HAP-1 (cell line): ENCODE data around the gene TCEAL9.
"Not testable (repeated sequence)": the region's sequence is repeated elsewhere in the genome, so short reads cannot be mapped to it uniquely, and the experiment has no call there.

Experiments used
- DNase-seq, 2 experiments: peaks; one replicate each; pipeline ENCODE4 v3.0.0-alpha.2; 2016 to 2020; ENCODE audit warnings: low spot score in 2 of 2
- H3K27me3 ChIP-seq: fragments of 250-450 bp; sonication (Bioruptor Pico); 2 replicates; pipeline ENCODE4 v1.5.1; 2020; ENCODE audit warnings: low read depth, mild to moderate bottlenecking, moderate library complexity
- H3K36me3 ChIP-seq: fragments of 250-450 bp; sonication (Bioruptor Pico); replicated peaks from 2 replicates; pipeline ENCODE4 v1.5.1; 2020; ENCODE audit warnings: mild to moderate bottlenecking
- H3K4me1 ChIP-seq: fragments of 250-450 bp; sonication (Bioruptor Pico); 2 replicates; pipeline ENCODE4 v1.5.1; 2020; ENCODE audit warnings: mild to moderate bottlenecking
- H3K4me3 ChIP-seq: fragments of 250-450 bp; sonication (Bioruptor Pico); 2 replicates; pipeline ENCODE4 v1.5.1; 2020; ENCODE audit warnings: mild to moderate bottlenecking, moderate library complexity
- H3K9me3 ChIP-seq: fragments of 250-450 bp; sonication (Bioruptor Pico); 2 replicates; pipeline ENCODE4 v1.5.1; 2020; ENCODE audit warnings: mild to moderate bottlenecking, moderate library complexity
- in situ Hi-C: fragments of 300-500 bp; cut with MboI; formaldehyde crosslinking; loops from 3 replicates; pipeline ENCODE4 v1.14.3; 2020; ENCODE audit warnings: low sequenced_read_pairs, inconsistent platforms, mixed read lengths

Gene TCEAL9

DNA sequence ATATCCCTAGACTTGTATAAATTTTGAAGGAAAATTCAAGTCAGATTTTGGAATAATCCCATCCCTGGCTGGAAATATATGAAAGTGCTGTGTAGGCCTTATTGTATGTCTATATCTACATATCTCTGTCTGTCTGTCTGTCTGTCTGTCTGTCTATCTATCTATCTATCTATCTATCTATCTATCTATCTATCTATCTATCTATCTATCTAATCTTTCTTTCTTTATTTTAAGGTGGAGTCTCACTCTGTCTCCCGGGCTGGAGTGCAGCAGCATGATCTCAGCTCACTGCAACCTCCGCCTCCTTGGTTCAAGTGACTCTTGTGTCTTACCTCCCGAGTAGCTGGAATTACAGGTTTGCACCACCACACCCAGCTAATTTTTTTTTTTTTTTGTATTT, 3.3 kb downstream of the TCEAL9 start:
- H3K9me3 ChIP-seq, in situ Hi-C loops, H3K36me3 ChIP-seq, H3K4me3 ChIP-seq, H3K27me3 ChIP-seq, DNase-seq: not testable (repeated sequence)
- peaks cover 12% of the 10 kb centered on the region for H3K4me1 ChIP-seq

DNA sequence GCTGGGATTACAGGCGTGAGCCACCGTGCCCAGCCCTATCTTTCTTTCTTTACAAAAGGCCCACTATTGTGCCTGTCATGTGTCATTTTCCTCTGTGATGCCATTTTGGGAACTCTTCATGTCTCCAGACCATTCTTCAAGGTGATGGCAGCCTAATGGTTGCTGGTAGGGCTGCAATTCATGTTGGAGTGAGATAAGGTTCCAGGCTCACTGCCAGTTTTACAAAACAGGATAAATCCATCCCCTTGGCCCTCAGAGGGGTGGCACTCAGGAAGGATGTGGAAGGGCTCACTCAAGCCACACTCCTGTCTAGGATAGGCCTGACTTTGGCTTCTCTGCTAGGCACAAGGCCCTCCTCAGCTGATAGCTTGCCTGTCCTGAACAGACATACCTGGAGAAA, 3.8 kb downstream of the TCEAL9 start:
- H3K4me1 ChIP-seq: peaks cover 12% of the 10 kb centered on the region
- no peaks in the 10 kb centered on the region for H3K36me3 ChIP-seq
- no peak for DNase-seq
- in situ Hi-C loops: no loop called here
- no peaks in the 10 kb centered on the region for H3K27me3 ChIP-seq
- H3K9me3 ChIP-seq: no peaks in the 10 kb centered on the region
- H3K4me3 ChIP-seq: no peak overlapping the region

DNA sequence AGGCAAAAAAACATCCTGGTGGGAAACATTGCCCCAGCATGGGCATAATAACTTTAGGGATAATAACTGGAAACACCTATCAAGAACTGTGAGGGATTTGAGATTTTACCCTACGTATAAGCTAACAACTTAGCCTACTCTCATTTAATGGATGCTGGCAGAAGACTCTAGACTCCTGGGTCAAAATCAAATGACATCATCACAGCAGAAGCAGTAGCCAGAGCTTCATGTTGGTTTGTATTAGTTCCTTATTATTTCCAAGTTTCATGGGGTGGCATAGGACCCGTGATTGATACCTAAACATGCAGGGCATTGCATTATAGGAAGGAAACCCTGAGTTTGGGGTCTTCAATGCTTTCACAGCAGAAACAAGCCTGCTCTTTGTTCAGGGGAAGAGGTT, 4.6 kb downstream of the TCEAL9 start:
- H3K9me3 ChIP-seq: no peaks in the 10 kb centered on the region
- no peaks in the 10 kb centered on the region for H3K27me3 ChIP-seq
- no peak overlapping the region for H3K4me3 ChIP-seq
- H3K36me3 ChIP-seq: no peaks in the 10 kb centered on the region
- no peak for DNase-seq
- in situ Hi-C loops: no loop called here
- H3K4me1 ChIP-seq: peaks cover 12% of the 10 kb centered on the region

DNA sequence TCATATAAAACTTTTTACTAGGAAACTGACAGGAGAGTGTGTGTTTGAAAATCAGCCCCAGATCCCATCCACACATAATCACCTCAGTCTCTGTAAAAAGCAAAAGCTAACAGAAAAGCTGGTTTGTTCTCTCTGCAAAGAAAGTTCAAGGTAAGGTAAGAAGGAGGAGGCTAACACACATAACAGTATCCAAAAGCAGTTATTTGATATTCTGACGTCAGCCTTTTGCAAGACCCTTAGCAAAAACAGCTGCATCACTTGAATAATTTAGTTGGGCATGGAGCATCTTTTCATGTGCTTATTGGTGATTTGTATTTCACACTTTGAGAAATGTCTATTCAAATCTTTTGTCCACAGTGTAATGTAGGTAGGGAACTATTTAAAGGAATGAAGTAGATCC, 5.5 kb downstream of the TCEAL9 start:
- Histone ChIP-seq H3K36me3 (no peaks in the 10 kb centered on the region), H3K4me1 (peaks cover 12% of the 10 kb centered on the region), H3K27me3 (no peaks in the 10 kb centered on the region), H3K4me3 (no peak overlapping the region), H3K9me3 (no peaks in the 10 kb centered on the region)
- no peak for DNase-seq
- in situ Hi-C loops: no loop called here

DNA sequence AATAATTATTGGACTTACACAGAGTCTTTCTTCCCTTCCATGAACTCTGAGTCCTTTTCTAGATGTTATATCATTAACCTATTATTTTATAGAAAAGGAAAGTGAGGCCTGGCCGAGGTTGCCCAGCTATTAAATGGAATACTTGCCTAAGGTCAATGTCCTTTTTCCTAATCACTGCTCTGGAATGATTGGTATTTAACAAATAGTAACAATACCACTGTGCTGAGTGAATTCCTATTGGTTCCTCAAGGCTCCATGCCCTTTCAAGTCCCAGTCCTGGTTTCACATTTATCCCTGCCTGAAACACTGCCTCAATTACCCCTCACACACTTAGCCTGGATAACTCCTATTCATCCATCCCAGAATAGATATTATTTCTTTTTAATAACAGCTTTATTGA, 6.2 kb downstream of the TCEAL9 start:
- peaks cover 12% of the 10 kb centered on the region for H3K4me1 ChIP-seq
- no peaks in the 10 kb centered on the region for H3K9me3 ChIP-seq
- H3K4me3 ChIP-seq: no peak overlapping the region
- H3K36me3 ChIP-seq: no peaks in the 10 kb centered on the region
- peak in 1 of 2 experiments; percentile 47 for DNase-seq
- no peaks in the 10 kb centered on the region for H3K27me3 ChIP-seq
- in situ Hi-C loops: no loop called here

DNA sequence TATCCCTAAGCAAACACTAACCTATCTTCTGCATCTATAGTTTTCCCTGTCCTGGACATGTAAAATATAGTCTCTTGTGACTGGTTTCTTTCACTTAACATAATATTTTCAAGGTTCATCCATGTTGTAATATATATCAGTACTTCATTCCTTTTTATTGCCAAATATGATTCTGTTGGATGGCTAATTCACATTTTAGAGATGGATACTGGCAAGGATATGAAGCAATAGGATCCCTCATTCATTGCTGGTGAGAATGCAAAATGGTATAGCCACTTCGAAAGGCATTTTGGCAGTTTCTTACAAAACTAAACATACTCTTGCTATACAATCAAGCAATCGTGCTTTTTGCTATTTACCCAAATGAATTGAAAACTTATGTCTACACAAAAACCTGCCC, 6.7 kb downstream of the TCEAL9 start:
- Histone ChIP-seq H3K27me3 (no peaks in the 10 kb centered on the region), H3K36me3 (no peaks in the 10 kb centered on the region), H3K4me1 (peaks cover 12% of the 10 kb centered on the region), H3K4me3 (no peak overlapping the region), H3K9me3 (no peaks in the 10 kb centered on the region)
- no peak for DNase-seq
- in situ Hi-C loops: no loop called here

DNA sequence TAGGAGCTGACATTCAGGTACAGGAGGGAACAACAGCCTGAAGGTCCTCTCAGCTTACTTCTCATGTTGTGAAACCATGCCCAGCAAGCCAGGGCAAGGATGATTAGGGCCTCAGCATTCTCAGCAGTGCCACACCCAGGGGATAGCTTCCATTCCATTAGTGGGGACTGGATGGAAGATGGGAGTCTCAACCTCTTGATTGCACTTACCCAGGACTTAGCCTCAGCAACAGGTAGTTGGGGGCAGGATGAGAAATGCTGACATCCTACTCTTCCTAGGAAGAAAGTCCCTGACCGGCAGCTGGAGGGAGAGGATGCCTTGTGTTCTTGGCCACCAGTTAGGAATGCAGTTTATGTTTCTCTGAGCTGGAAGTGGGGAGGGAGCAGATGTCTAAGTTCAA, 11.2 kb downstream of the TCEAL9 start:
- in situ Hi-C loops: no loop called here
- no peaks in the 10 kb centered on the region for H3K27me3 ChIP-seq

DNA sequence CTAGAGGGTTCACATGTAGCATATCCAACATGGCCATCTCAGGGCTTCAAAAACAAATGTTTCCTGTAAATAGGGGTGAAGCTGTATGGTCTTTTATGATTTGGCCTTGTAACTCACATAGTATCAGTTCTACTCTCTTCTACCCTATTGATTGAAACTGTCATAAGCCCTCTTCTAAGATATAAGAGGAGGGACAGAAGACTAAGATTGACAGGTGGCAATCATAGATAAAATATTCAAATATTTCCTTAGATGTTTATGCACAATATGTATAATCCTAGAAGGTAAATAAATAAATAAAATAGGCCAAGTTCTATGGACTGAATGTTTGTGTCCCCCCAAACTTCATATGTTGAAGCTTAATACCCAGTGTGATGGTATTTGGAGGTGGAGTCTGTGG, 13.2 kb downstream of the TCEAL9 start:
- Histone ChIP-seq H3K4me3 (no peak overlapping the region), H3K36me3 (no peaks in the 10 kb centered on the region), H3K4me1 (peaks cover 41% of the 10 kb centered on the region), H3K9me3 (no peaks in the 10 kb centered on the region), H3K27me3 (no peaks in the 10 kb centered on the region)
- DNase-seq: no peak
- in situ Hi-C loops: no loop called here

More for the DNA sequence above, 11.2 kb downstream of the TCEAL9 start:
- Histone ChIP-seq H3K4me1 (peaks cover 31% of the 10 kb centered on the region), H3K9me3 (no peaks in the 10 kb centered on the region), H3K36me3 (no peaks in the 10 kb centered on the region), H3K4me3 (no peak overlapping the region)
- no peak for DNase-seq

DNA sequence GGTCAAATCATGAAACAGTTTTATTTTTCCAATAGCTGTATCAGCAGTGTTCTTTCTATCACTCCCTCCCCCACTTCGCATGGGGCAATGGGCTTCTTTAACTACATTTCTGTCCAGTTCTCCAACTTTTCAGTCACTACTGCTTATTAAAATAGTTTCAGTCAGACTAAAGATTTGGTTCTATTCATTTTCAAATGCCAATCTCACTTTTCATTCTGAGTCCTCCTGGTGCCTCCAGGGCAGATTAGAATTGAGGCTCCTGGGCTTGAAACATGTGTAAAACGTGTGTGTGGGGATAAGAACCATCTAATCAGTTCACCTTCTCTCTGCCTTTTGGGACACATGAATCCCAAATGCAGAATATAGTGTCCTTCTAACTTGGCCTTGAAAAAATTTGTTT, 16.6 kb downstream of the TCEAL9 start:
- peak; percentile 64 to 91 for DNase-seq
- Histone ChIP-seq H3K27me3 (no peaks in the 10 kb centered on the region), H3K36me3 (peaks cover 6% of the 10 kb centered on the region), H3K4me3 (no peak overlapping the region), H3K9me3 (no peaks in the 10 kb centered on the region), H3K4me1 (peaks cover 52% of the 10 kb centered on the region)
- in situ Hi-C loops: no loop called here

DNA sequence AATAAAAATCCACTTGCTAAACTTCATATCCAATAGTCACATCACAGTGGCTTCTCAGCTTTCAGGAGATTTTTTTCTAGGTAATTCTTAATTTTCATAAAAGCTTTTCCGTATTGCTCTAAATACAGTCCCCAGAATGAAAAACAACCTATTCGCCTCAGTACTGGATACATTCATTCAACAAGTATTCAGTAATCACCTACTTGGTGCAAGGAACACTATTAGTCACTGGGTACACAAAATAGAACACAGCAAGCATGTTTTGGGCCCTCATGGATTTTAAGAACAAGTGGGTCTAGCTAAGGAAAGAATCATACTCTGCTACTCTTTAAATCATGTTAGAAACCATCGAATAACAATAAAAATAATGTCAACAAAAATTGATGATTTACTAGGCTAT, 17.3 kb downstream of the TCEAL9 start:
- Histone ChIP-seq H3K4me1 (peaks cover 52% of the 10 kb centered on the region), H3K9me3 (no peaks in the 10 kb centered on the region), H3K4me3 (no peak overlapping the region), H3K36me3 (peaks cover 12% of the 10 kb centered on the region), H3K27me3 (no peaks in the 10 kb centered on the region)
- no peak for DNase-seq
- in situ Hi-C loops: no loop called here

DNA sequence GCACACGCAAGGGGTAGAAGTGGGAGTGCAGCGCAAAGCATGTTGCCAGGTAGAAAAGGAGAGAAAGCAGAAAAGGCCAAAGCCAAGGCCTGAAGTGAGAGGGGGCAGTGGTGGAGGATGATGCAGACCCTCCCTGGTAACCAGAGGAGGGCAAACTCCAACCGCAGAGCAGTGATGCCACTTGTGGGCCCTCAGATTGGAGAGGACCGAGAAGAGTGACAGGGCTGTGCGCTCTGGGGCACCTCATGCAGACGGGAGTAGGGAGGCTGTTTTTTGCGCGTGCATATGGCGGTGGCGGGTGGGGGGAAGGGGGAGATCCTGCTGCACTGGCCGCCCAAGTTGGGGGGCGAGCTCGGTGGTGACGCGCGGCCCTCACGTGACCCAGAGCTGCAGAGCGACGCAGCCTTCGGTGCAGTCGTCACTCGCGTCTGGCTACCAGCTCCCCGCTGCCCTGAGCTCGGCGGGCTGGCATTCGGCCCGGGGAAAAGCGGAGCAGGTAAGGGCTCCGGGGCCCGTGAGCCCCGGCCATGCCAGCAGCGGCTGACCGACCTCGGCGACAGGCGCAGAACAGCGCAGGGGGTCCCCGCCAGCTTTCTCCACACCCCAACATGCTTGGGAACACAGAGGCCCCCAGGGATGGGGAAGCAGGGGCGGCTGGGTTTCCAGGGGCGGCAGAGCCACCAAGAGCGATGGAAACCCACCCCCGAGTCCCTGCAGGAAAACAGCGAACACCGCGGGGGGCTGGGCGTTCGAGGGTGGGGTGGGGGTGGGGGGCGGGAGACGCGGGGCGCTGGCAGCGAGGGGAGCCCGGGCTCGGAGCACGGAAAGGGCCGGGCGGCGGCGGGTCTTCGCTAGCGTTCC, 20.0 kb downstream of the TCEAL9 start, which contains the start of gene BEX3:
BEX3 (plus strand) TSS at position 421 of the 861 bp plus-strand sequence. CDS start 984 bp downstream, outside the sequence.
- Histone ChIP-seq H3K4me1 (peaks cover 35% of the 10 kb centered on the region), H3K36me3 (peaks cover 23% of the 10 kb centered on the region), H3K9me3 (no peaks in the 10 kb centered on the region), H3K4me3 (peak within 1 kb of the TSS; percentile 80), H3K27me3 (no peaks in the 10 kb centered on the region)
- in situ Hi-C loops: no loop called here
- peak; percentile 57 to 81 for DNase-seq

DNA sequence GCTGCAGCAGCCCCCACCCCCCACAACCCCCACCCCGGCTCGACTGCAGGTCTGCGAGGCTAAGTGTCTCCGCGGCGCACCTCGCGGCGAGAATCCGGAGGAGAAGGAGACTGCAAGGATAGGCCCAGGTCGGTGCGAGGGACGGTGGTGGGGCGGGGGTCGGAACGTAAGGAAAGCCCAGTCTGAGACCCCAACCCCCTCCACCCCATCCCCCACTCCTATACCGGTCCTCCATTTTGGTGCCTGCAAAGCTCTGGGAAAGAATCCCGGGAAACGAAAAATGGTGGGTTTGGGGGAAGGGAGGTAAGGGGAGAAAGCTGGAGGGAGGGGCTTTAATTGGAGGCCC, 20.6 kb downstream of the TCEAL9 start:
- Histone ChIP-seq H3K27me3 (no peaks in the 10 kb centered on the region), H3K36me3 (peaks cover 23% of the 10 kb centered on the region), H3K4me1 (peaks cover 30% of the 10 kb centered on the region), H3K4me3 (peak overlapping the region; percentile 80), H3K9me3 (no peaks in the 10 kb centered on the region)
- DNase-seq: peak; percentile 44 to 61
- in situ Hi-C loops: no loop called here

DNA sequence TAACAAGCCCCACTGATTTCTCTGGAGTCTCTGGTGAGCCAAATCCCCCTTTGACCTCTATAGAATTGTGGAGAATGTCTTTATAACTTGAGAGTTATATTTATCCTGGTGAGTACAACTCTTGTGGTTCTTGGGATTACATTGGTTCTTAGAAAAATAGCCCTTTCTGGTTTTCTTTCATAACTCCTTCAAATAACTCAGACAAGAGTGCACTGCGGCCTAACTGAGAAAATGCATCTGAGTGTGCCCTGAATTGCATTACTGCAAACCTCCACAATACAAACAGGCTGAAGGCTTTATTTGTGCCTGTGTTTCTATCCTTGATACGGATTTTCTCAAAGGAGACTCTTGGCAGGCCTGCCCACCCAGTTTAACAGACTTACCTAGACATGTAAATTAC, 22.7 kb downstream of the TCEAL9 start:
- no peak overlapping the region for H3K4me3 ChIP-seq
- peaks cover 11% of the 10 kb centered on the region for H3K4me1 ChIP-seq
- no peaks in the 10 kb centered on the region for H3K27me3 ChIP-seq
- DNase-seq: no peak
- no peaks in the 10 kb centered on the region for H3K9me3 ChIP-seq
- peaks cover 23% of the 10 kb centered on the region for H3K36me3 ChIP-seq
- in situ Hi-C loops: no loop called here

DNA sequence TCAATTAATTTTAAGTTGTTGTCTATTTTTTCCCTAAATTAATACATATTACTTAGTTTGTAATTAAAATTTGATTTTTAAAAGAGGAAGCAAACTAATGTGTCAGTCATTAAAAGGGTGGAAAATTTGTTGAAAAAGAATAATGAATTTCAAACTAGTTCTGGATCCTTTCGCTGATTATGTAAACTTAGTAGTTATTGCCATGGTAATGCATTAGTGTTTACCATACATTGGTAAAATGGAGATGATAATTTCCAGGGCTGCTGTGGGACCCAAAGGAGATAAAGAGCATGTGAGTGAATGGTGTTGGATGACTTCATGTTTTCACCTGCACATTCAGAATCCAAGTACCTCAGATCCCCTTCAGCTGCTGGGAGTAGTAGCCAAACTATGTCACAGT, 26.6 kb downstream of the TCEAL9 start:
- in situ Hi-C loops: no loop called here
- Histone ChIP-seq H3K4me1 (peaks cover under 1% of the 10 kb centered on the region), H3K36me3 (peaks cover 17% of the 10 kb centered on the region), H3K9me3 (no peaks in the 10 kb centered on the region), H3K27me3 (no peaks in the 10 kb centered on the region), H3K4me3 (no peak overlapping the region)
- DNase-seq: no peak
